ENCODE data around the gene KCNK10.

KCNK10 gene

GRCh38 chr14:88179716-88180115 is 143.4 kb downstream of the KCNK10 start:
- no peak for DNase-seq (ENCODE audit: low read depth)

GRCh38 chr14:88170333-88170732 is 152.7 kb downstream of the KCNK10 start:
- DNase-seq (ENCODE audit: low read depth), result no peak

- peak; percentile 29 for DNase-seq (ENCODE audit: low read depth)
These were observed 154.4 kb downstream of the KCNK10 start for GRCh38 chr14:88168498-88169165.

- no peak for DNase-seq (ENCODE audit: low read depth)
These were observed 155.0 kb downstream of the KCNK10 start for GRCh38 chr14:88168025-88168424.

- no peak for DNase-seq (ENCODE audit: low read depth)
These were observed 156.5 kb downstream of the KCNK10 start for GRCh38 chr14:88166616-88167015.

GRCh38 chr14:88164906-88165534 is 158.0 kb downstream of the KCNK10 start:
- no peak for DNase-seq (ENCODE audit: low read depth)

- no peak for DNase-seq (ENCODE audit: low read depth)
These were observed 159.3 kb downstream of the KCNK10 start for GRCh38 chr14:88163731-88164255.

GRCh38 chr14:88156127-88156526 is 166.9 kb downstream of the KCNK10 start:
- DNase-seq (ENCODE audit: low read depth), result no peak

GRCh38 chr14:88154926-88155325 is 168.1 kb downstream of the KCNK10 start:
- DNase-seq (ENCODE audit: low read depth), result no peak

- DNase-seq (ENCODE audit: low read depth), result no peak
These were observed 168.7 kb downstream of the KCNK10 start for GRCh38 chr14:88154321-88154720.

- no peak for DNase-seq (ENCODE audit: low read depth)
These were observed 176.0 kb downstream of the KCNK10 start for GRCh38 chr14:88146881-88147649.

- no peak for DNase-seq (ENCODE audit: low read depth)
These were observed 179.3 kb downstream of the KCNK10 start for GRCh38 chr14:88143810-88144209.

- DNase-seq (ENCODE audit: low read depth), result no peak
These were observed 180.1 kb downstream of the KCNK10 start for GRCh38 chr14:88142997-88143396.

- no peak for DNase-seq (ENCODE audit: low read depth)
These were observed 182.2 kb downstream of the KCNK10 start for GRCh38 chr14:88140874-88141273.

GRCh38 chr14:88137327-88137726 is 185.7 kb downstream of the KCNK10 start:
- no peak for DNase-seq (ENCODE audit: low read depth)

Measured in stimulated activated CD8-positive, alpha-beta memory T cell treated with anti-CD3 and anti-CD28 coated beads, Interleukin-15, amount 100 ng/mL, for 1 hour (primary cell).